Kidney epithelial cell (primary cell): ENCODE data around the gene SORBS1. TPM values are rescaled to one million over a fixed set of nuclear protein-coding genes. Genes with fewer than 3 reads are reported as not detected.

Experiments used
- DNase-seq: peaks from one replicate; pipeline ENCODE4 v3.0.0-alpha.2; 2010; ENCODE audit warnings: low read depth
- H3K27me3 ChIP-seq: 2 replicates; pipeline ENCODE4 v1.6.0; 2011; ENCODE audit warnings: low read length; ENCODE audit not compliant: control insufficient read depth, insufficient read depth
- H3K36me3 ChIP-seq: 2 replicates; pipeline ENCODE4 v1.5.1; 2011; ENCODE audit warnings: low read length; ENCODE audit not compliant: control insufficient read depth, insufficient read depth
- H3K4me3 ChIP-seq: 2 replicates; pipeline ENCODE4 v1.5.1; 2011; ENCODE audit warnings: low read depth, mild to moderate bottlenecking, control low read depth, low read length
- total RNA-seq: library from RNA; depleted of rRNA; stranded (reverse); fragments of >200 nt; gene quantifications from 2 replicates; pipeline ENCODE4 v1.2.3, GENCODE V29; 2015
- TF ChIP-seq, protein P1 (sequence below): IDR thresholded peaks from 2 replicates; pipeline ENCODE4 v1.5.1; 2011; ENCODE audit warnings: mild to moderate bottlenecking, moderate library complexity, low read length, control low read depth, inconsistent platforms; ENCODE audit not compliant: insufficient read depth, poor library complexity, severe bottlenecking

The SORBS1 gene
- total RNA-seq, 1 donor from 2014 or later: 4.9 TPM

DNA sequence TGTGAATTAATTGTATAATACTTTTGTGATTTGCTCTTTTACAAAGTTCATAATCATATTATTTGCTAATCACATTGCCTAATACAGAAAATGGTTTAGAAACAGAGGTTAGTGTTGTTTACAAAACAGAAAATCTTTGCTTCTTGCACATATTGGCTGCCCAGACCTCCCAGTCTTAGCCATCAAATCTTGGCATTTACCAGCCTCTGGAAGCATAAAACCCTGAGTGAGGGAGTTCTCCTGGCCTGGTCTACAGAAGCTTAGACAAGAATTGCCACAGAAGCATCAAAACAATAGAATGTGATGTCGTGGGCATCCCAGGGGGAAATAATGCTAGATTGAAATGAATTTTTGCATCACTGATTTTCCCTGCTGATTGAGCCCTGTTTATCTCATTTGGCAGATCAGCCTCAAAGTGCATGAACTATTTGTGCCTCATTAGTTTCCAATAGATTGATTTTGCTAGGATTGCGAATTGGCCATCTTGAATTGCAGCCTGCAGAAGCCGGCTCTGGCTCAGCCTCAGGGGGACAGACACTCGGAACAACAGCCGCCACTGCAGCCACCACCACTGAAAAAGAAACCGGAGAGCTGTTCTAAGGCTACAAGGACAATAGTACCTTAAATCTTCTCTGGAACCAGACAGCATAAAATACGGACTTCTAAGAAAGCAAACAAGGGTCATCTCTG, 11.1 kb upstream of the SORBS1 start:
- TF ChIP-seq, protein P1, sequence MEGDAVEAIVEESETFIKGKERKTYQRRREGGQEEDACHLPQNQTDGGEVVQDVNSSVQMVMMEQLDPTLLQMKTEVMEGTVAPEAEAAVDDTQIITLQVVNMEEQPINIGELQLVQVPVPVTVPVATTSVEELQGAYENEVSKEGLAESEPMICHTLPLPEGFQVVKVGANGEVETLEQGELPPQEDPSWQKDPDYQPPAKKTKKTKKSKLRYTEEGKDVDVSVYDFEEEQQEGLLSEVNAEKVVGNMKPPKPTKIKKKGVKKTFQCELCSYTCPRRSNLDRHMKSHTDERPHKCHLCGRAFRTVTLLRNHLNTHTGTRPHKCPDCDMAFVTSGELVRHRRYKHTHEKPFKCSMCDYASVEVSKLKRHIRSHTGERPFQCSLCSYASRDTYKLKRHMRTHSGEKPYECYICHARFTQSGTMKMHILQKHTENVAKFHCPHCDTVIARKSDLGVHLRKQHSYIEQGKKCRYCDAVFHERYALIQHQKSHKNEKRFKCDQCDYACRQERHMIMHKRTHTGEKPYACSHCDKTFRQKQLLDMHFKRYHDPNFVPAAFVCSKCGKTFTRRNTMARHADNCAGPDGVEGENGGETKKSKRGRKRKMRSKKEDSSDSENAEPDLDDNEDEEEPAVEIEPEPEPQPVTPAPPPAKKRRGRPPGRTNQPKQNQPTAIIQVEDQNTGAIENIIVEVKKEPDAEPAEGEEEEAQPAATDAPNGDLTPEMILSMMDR: no peak
- no peak overlapping the region for H3K4me3 ChIP-seq
- H3K36me3 ChIP-seq: no peaks in the 10 kb centered on the region

GRCh38 chr10:95571390-95571789, 10.2 kb upstream of the SORBS1 start:
- Histone ChIP-seq H3K4me3 (no peak overlapping the region), H3K36me3 (no peaks in the 10 kb centered on the region), H3K27me3 (no peaks in the 10 kb centered on the region)
- no peak for DNase-seq
- TF ChIP-seq, protein P1: no peak

More for the DNA sequence above, 11.1 kb upstream of the SORBS1 start:
- no peaks in the 10 kb centered on the region for H3K27me3 ChIP-seq
- no peak for DNase-seq

DNA sequence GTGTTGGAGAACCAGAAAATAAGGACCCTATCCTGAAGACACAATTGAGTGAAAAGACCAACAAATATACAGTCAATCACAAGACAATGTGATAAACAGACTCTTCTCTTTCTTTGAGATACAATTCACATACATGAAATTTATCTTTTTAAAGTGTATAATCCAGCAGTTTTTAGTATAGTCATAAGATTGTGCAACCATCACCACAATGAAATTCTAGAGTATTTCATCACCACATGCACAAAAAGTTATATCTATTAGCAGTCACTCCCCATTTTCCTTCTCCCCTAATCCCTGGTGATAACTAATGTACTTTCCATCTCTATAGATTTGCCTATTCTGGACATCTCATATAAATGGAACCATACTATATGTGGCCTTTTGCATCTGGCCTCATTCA, 8.2 kb upstream of the SORBS1 start:
- DNase-seq: no peak
- Histone ChIP-seq H3K4me3 (no peak overlapping the region), H3K36me3 (no peaks in the 10 kb centered on the region), H3K27me3 (no peaks in the 10 kb centered on the region)
- TF ChIP-seq, protein P1: no peak

- DNase-seq: no peak
- TF ChIP-seq, protein P1: no peak
- no peak overlapping the region for H3K4me3 ChIP-seq
- H3K36me3 ChIP-seq: no peaks in the 10 kb centered on the region
- no peaks in the 10 kb centered on the region for H3K27me3 ChIP-seq
These were observed 6.9 kb upstream of the SORBS1 start for GRCh38 chr10:95567903-95568630.

DNA sequence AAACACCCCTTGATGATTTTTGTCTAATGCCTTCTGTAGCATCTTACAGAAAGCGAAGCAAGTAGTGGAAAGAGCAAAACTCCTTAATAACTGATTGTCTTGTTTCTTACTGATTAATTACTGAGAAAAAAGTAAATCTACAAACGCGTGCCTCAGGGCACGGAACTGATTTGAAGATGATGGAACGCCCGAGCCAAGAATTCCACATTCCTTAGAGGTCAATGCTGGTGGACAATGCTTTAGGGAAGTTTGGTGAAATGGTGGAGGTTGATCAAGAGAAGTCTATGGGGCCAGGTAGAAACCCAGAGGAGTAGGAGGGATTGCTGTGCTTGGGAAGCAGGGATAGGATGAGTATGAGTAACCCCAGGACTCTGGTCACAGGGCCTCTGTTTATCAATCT, 5.0 kb upstream of the SORBS1 start:
- H3K4me3 ChIP-seq: no peak overlapping the region
- no peaks in the 10 kb centered on the region for H3K27me3 ChIP-seq
- TF ChIP-seq, protein P1: no peak
- H3K36me3 ChIP-seq: no peaks in the 10 kb centered on the region
- DNase-seq: no peak

- Histone ChIP-seq H3K4me3 (no peak overlapping the region), H3K27me3 (no peaks in the 10 kb centered on the region), H3K36me3 (no peaks in the 10 kb centered on the region)
- TF ChIP-seq, protein P1: no peak
- DNase-seq: no peak
These were observed 4.2 kb upstream of the SORBS1 start for GRCh38 chr10:95565336-95565735.
